Ovary (tissue), 9 donors: ENCODE measurements around the gene GPR152. TPM values are rescaled to one million over a fixed set of nuclear protein-coding genes. Genes with fewer than 3 reads are reported as not detected.

Experiments used
- DNase-seq, 5 donors: peaks; one replicate each; pipeline ENCODE4 v3.0.0-alpha.2; 2019 to 2020
- H3K27ac ChIP-seq, 2 donors: fragments of 200-600 bp; one replicate each; pipeline versions ENCODE4 v1.5.1 to v1.8.0; 2019 to 2022
- H3K27me3 ChIP-seq: fragments of 200-600 bp; one replicate; pipeline ENCODE4 v1.8.0; 2022
- H3K36me3 ChIP-seq: fragments of 200-600 bp; sonication (generic); one replicate; pipeline ENCODE4 v1.5.1; 2019
- H3K4me1 ChIP-seq: one replicate; pipeline ENCODE4 v1.8.1; 2013; ENCODE audit warnings: mild to moderate bottlenecking, moderate library complexity; ENCODE audit not compliant: insufficient read depth
- H3K4me3 ChIP-seq: fragments of 200-600 bp; sonication (generic); one replicate; pipeline ENCODE4 v1.5.1; 2017
- H3K9me3 ChIP-seq, 2 donors: fragments of 200-600 bp in 1 of 2; sonication (generic) in 1 of 2; one replicate each; pipeline versions ENCODE4 v1.5.1 to v1.8.1; 2013 to 2019; ENCODE audit warnings: mild to moderate bottlenecking in 1 of 2, moderate library complexity in 1 of 2
- CTCF ChIP-seq, 3 donors: fragments of 450-650 bp in 2 of 3; fragments of 200-600 bp in 1 of 3; IDR thresholded peaks; one replicate each; pipeline versions ENCODE4 v1.5.1 to v1.8.0; 2016 to 2022; ENCODE audit warnings: antibody characterized with exemption in 3 of 3, mild to moderate bottlenecking in 1 of 3
- EP300 ChIP-seq: sonication (generic); formaldehyde crosslinking; IDR thresholded peaks from one replicate; pipeline ENCODE4 v1.6.1; 2017; ENCODE audit warnings: antibody characterized with exemption
- POLR2A ChIP-seq: fragments of 450-650 bp; IDR thresholded peaks from one replicate; pipeline ENCODE4 v1.6.1; 2017; ENCODE audit warnings: antibody characterized with exemption, mild to moderate bottlenecking, moderate library complexity
- WGBS, 3 donors: extraction: QIAGEN DNeasy Blood & Tissue Kit in 1 of 3; methylation state at CpG; one replicate each; pipeline versions ENCODE4 v1.1.5 to v1.1.7; 2013 to 2017; 5-methylcytosine and 5-hydroxymethylcytosine counted together
- intact Hi-C, 4 donors: fragments of 100-400 bp; cut with DNase I; formaldehyde crosslinking; loops; one replicate each; pipeline versions ENCODE4 v1.11.0 to v1.15.1; 2022 to 2023
- polyA plus RNA-seq, 2 donors: library from polyadenylated mRNA; stranded (reverse); fragments of 200-250 nt in 1 of 2; fragments of 350-450 nt in 1 of 2; fragmentation: Illumina TruSeq in 1 of 2; extraction: RNeasy Lipid Tissue Mini Kit (QIAGEN cat#74804) in 1 of 2; gene quantifications; one replicate each; pipeline ENCODE4 v1.2.3, GENCODE V29; 2013 to 2014
- total RNA-seq, 7 donors: library from RNA; depleted of rRNA in 2 of 7; stranded (reverse); fragments of >200 nt in 2 of 7; fragmentation: NEBNext Ultra II Directional in 3 of 7; extraction: Animal tissue kit (Norgen Biotek cat#: 25700) in 3 of 7; gene quantifications; one replicate each; pipeline versions ENCODE4 v1.1.0 to v1.2.4, GENCODE V29; 2016 to 2023
- donor health status: DM: no; HTN: no; CAD: no; lungs with moderate emphysema.
- donor health status: DM: no; HTN: no; CAD: no.
- donor health status: Bipolar disorder and iron deficiency.
- donor health status: DM: yes; HTN: yes; CAD: no.
- donor health status: DM: no; HTN: no; CAD: no.
- donor health status: DM: yes; HTN: yes; CAD: no.

The GPR152 gene
- total and polyA plus RNA-seq, 9 donors: 0.15 TPM; not detected in 8

GRCh38 chr11:67470337-67471002 lies 17.9 kb upstream of the GPR152 start:
- H3K27ac ChIP-seq: no peak overlapping the region
- H3K4me1 ChIP-seq: peaks cover 7% of the 10 kb centered on the region
- H3K4me3 ChIP-seq: no peak overlapping the region
- intact Hi-C loops: no loop called here
- TF ChIP-seq CTCF (IDR thresholded peaks at IDR 0.05) (no peak), POLR2A (no peak), EP300 (no peak)
- no peaks in the 10 kb centered on the region for H3K36me3 ChIP-seq
- DNase-seq: no peak
- H3K9me3 ChIP-seq: no peaks in the 10 kb centered on the region
- 66 to 75% (median 74%) methylated on average over 8 of the region's 8 CpGs for WGBS, 3 donors
- no peaks in the 10 kb centered on the region for H3K27me3 ChIP-seq

DNA sequence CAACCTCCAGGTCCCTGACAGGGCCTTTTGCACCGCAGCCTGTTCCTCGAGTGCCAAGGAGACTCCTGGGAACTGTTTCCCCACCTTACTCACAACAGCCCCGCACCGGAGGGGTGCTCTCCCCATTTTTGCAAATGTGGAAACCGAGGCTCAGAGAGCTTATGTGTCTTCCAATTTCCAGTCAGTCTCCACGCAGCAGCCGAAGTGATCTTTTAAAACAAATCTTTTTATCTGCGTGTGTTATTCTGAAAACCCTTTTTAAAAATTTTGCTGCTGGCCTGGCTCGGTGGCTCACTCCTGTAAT lies 16.9 kb upstream of the GPR152 start:
- intact Hi-C loops: loop anchor here in 2 of 4 donors (1.0 to 5.0 kb wide), 2 partner anchors 66 to 72 kb away; no protein-coding TSS in a partner anchor
- 2 to 4% (median 3%) methylated on average over 9 of the region's 9 CpGs for WGBS, 3 donors
- TF ChIP-seq EP300 (no peak), POLR2A (no peak), CTCF (IDR thresholded peaks at IDR 0.05) (no peak)
- no peaks in the 10 kb centered on the region for H3K36me3 ChIP-seq
- peak overlapping the region; percentile 93 for H3K4me3 ChIP-seq
- no peaks in the 10 kb centered on the region for H3K9me3 ChIP-seq
- H3K27ac ChIP-seq: peak overlapping the region; percentile 11 to 84
- DNase-seq: no peak
- H3K4me1 ChIP-seq: peaks cover 7% of the 10 kb centered on the region
- H3K27me3 ChIP-seq: no peaks in the 10 kb centered on the region

DNA sequence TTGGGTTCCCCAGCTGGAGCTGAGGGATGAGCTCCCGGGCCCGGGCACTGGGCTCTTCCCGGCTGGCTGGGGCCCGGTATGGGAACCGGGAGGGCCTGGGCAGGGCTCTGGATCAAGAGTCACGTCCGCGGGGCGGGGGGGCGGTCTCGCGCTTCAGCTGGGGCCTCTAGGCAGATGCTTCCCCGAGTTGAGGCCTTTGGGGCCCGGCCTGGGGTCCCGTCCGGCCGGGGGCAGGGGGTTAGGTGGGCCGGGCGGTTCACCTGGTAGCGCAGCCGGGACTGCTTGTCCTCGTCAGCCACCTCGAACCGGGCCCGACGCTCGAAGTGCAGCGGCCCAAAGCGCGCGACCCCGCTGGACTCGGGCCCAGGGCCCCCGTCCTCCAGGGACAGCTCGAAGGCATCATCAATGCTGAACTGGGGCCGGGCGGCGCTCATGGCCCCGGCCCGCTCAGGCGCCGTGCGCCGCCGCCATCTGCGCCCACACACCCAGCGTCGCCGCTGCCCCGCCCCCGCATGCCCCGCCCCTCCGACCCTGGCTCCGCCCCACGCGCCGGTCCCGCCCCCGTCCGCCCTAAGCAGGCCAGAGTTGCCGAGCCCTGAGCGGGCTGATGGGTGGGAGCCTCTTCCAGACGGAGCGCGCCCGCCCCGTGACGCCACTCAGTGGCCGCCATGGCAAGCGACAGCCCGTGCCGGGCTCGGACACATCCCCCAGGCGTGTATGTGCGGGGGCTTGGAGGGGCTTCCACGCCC lies 16.4 kb upstream of the GPR152 start, which contains the start of gene TMEM134:
Gene TMEM134, minus strand, starts transcription at position 493 of the 749 bp plus-strand sequence. Its CDS starts 59 bp downstream, at position 434.
- intact Hi-C loops: loop anchor here in 2 of 4 donors (1.0 to 5.0 kb wide), 2 partner anchors 66 to 72 kb away; no protein-coding TSS in a partner anchor
- H3K27me3 ChIP-seq: no peaks in the 10 kb centered on the region
- peak within 1 kb of the TSS; percentile 93 for H3K4me3 ChIP-seq
- peak; percentile 90 to 94 (median 93) for DNase-seq
- TF ChIP-seq POLR2A (peak; percentile 51), CTCF (IDR thresholded peaks at IDR 0.05) (peak in 2 of 3 donors; percentile 46 to 49), EP300 (no peak)
- peaks cover 7% of the 10 kb centered on the region for H3K4me1 ChIP-seq
- H3K27ac ChIP-seq: peak within 1 kb of the TSS; percentile 37 to 84
- no peaks in the 10 kb centered on the region for H3K36me3 ChIP-seq
- H3K9me3 ChIP-seq: no peaks in the 10 kb centered on the region
- WGBS, 3 donors: 1 to 2% (median 1%) methylated on average over 33 to 76 of the region's 76 CpGs

GRCh38 chr11:67468456-67468758 lies 15.9 kb upstream of the GPR152 start:
- DNase-seq: no peak
- H3K4me1 ChIP-seq: peaks cover 7% of the 10 kb centered on the region
- 2 to 3% (median 3%) methylated on average over 6 of the region's 6 CpGs for WGBS, 3 donors
- TF ChIP-seq EP300: no peak
- TF ChIP-seq POLR2A: no peak
- TF ChIP-seq CTCF (IDR thresholded peaks at IDR 0.05): no peak
- H3K9me3 ChIP-seq: no peaks in the 10 kb centered on the region
- H3K36me3 ChIP-seq: no peaks in the 10 kb centered on the region
- H3K27me3 ChIP-seq: no peaks in the 10 kb centered on the region
- H3K4me3 ChIP-seq: peak overlapping the region; percentile 93
- peak overlapping the region; percentile 37 to 84 for H3K27ac ChIP-seq
- intact Hi-C loops: loop anchor here in 1 of 4 donors (5.0 kb wide), 1 partner anchor 71 kb away; no protein-coding TSS in a partner anchor
